K562 (cell line): ENCODE results near the gene S100A4. TPM values are rescaled to one million over a fixed set of nuclear protein-coding genes. Genes with fewer than 3 reads are reported as not detected.

ENCODE experiments used
- ARID2 ChIP-seq: fragments of 450-650 bp; IDR thresholded peaks from 2 replicates; pipeline ENCODE4 v1.6.1; 2017; ENCODE audit warnings: antibody characterized with exemption, mild to moderate bottlenecking
- FOXA3 ChIP-seq, 2 experiments: fragments of 450-650 bp in 1 of 2; sonication (generic) in 1 of 2; formaldehyde crosslinking; IDR thresholded peaks in 1 of 2; conservative IDR thresholded peaks in 1 of 2; 2 replicates each; pipeline versions ENCODE4 v1.4.0 to v1.8.0; 2020 to 2022; ENCODE audit warnings: mild to moderate bottlenecking in 2 of 2, missing genetic modification reagents in 1 of 2
- HNRNPK ChIP-seq: fragments of 200-400 bp; formaldehyde crosslinking; IDR thresholded peaks from one replicate; pipeline ENCODE4 v1.6.1; 2018; ENCODE audit warnings: mild to moderate bottlenecking, low read depth, low read length; ENCODE audit not compliant: poor library complexity, severe bottlenecking
- KDM1A ChIP-seq, 2 experiments: fragments of 450-650 bp; IDR thresholded peaks; 2 replicates each; pipeline ENCODE4 v1.6.1; 2016; ENCODE audit warnings: mild to moderate bottlenecking in 2 of 2
- KDM5B ChIP-seq: fragments of 200-600 bp; sonication (generic); IDR thresholded peaks from 2 replicates; pipeline ENCODE4 v1.6.1; 2012; ENCODE audit warnings: low read depth, mild to moderate bottlenecking, moderate library complexity, low read length, control low read depth, inconsistent platforms; ENCODE audit not compliant: insufficient replicate concordance
- NFE2L1 ChIP-seq: fragments of 450-650 bp; IDR thresholded peaks from 2 replicates; pipeline ENCODE4 v1.6.1; 2016; ENCODE audit warnings: missing genetic modification characterization, low read depth, mild to moderate bottlenecking, missing compliant biosample characterization, moderate library complexity, borderline replicate concordance
- NR2C1 ChIP-seq, 2 experiments: fragments of 450-650 bp; IDR thresholded peaks; 2 replicates each; pipeline ENCODE4 v1.6.1; 2017; ENCODE audit warnings: mild to moderate bottlenecking in 2 of 2, antibody characterized with exemption in 1 of 2, inconsistent platforms in 1 of 2, missing compliant biosample characterization in 1 of 2, missing genetic modification characterization in 1 of 2
- POLR2AphosphoS2 ChIP-seq: IDR thresholded peaks from 2 replicates; pipeline ENCODE4 v1.6.1; 2012; ENCODE audit warnings: low read length, improper control_type of control experiment
- SETDB1 ChIP-seq: IDR thresholded peaks from one replicate; pipeline ENCODE4 v1.6.1; 2012; ENCODE audit warnings: low read length, control low read depth, inconsistent platforms
- SMAD3 ChIP-seq: fragments of 450-650 bp; formaldehyde crosslinking; conservative IDR thresholded peaks from 2 replicates; pipeline ENCODE4 v1.4.0; 2020; ENCODE audit warnings: mild to moderate bottlenecking
- SMARCA4 ChIP-seq: fragments of 450-650 bp; IDR thresholded peaks from 2 replicates; pipeline ENCODE4 v1.6.1; 2016
- SNIP1 ChIP-seq: fragments of 450-650 bp; IDR thresholded peaks from 2 replicates; pipeline ENCODE4 v1.7.1; 2017; ENCODE audit warnings: low read depth, mild to moderate bottlenecking
- TEAD2 ChIP-seq: fragments of 450-650 bp; IDR thresholded peaks from 2 replicates; pipeline ENCODE4 v1.6.1; 2016; ENCODE audit warnings: missing genetic modification characterization, control low read depth, missing compliant biosample characterization
- ZNF551 ChIP-seq: fragments of 250-450 bp; sonication (Bioruptor Pico); IDR thresholded peaks from 2 replicates; pipeline ENCODE4 v1.5.0; 2021; ENCODE audit warnings: mild to moderate bottlenecking, moderate library complexity
- polyA plus RNA-seq, 8 experiments: library from polyadenylated mRNA; depleted of rRNA in 4 of 8; stranded (reverse) in 5 of 8; unstranded in 3 of 8; fragments of >200 nt; fragmentation: Nextera tagmentation in 2 of 8; fragmentation: Illumina TruSeq in 1 of 8; extraction: Ambion mirVana in 2 of 8; extraction: Trizol in 1 of 8; gene quantifications; 2 replicates each; pipeline versions ENCODE4 v1.2.1 to v1.2.3, GENCODE V29; 2011 to 2014; ENCODE audit warnings: inconsistent platforms in 1 of 8, missing spikeins in 1 of 8
- total RNA-seq, 7 experiments: library from RNA; depleted of rRNA in 6 of 7; stranded (reverse); fragments of >200 nt in 6 of 7; fragmentation: Illumina TruSeq in 2 of 7; extraction: Trizol in 2 of 7; gene quantifications; 2 replicates each; pipeline versions ENCODE4 v1.2.1 to v1.2.3, GENCODE V29; 2011 to 2021; ENCODE audit warnings: low replicate concordance in 1 of 7
- TF ChIP-seq, protein P1 (sequence below): fragments of 450-650 bp; formaldehyde crosslinking; IDR thresholded peaks from 2 replicates; pipeline ENCODE4 v1.4.0; 2022; ENCODE audit warnings: missing genetic modification characterization
- TF ChIP-seq, protein P2 (sequence below), 2 experiments: fragments of 450-650 bp; IDR thresholded peaks; 2 replicates each; pipeline ENCODE4 v1.6.1; 2018; ENCODE audit warnings: mild to moderate bottlenecking in 2 of 2, low read depth in 1 of 2; ENCODE audit not compliant: partially characterized antibody in 2 of 2
- TF ChIP-seq, protein P3 (sequence below), 2 experiments: fragments of 250-450 bp in 1 of 2; fragments of 450-650 bp in 1 of 2; sonication (Bioruptor Pico) in 1 of 2; IDR thresholded peaks; 2 replicates each; pipeline versions ENCODE4 v1.6.1 to v1.8.0; 2016 to 2021; ENCODE audit warnings: mild to moderate bottlenecking in 2 of 2, moderate library complexity in 2 of 2, missing compliant biosample characterization in 1 of 2, missing genetic modification characterization in 1 of 2
- TF ChIP-seq, protein P4 (sequence below): sonication (generic); formaldehyde crosslinking; IDR thresholded peaks from 2 replicates; pipeline ENCODE4 v1.9.0; 2022; ENCODE audit warnings: mild to moderate bottlenecking, missing genetic modification reagents
- TF ChIP-seq, protein P5 (sequence below): sonication (generic); formaldehyde crosslinking; IDR thresholded peaks from 2 replicates; pipeline ENCODE4 v1.8.0; 2022; ENCODE audit warnings: missing genetic modification reagents, mild to moderate bottlenecking, borderline replicate concordance

Gene S100A4
- total and polyA plus RNA-seq, 9 of the 15 experiments (the other 6 are each of a cell fraction or from before 2014, with no cell fraction given): 3.7 to 20.1 (median 11.2) TPM

DNA sequence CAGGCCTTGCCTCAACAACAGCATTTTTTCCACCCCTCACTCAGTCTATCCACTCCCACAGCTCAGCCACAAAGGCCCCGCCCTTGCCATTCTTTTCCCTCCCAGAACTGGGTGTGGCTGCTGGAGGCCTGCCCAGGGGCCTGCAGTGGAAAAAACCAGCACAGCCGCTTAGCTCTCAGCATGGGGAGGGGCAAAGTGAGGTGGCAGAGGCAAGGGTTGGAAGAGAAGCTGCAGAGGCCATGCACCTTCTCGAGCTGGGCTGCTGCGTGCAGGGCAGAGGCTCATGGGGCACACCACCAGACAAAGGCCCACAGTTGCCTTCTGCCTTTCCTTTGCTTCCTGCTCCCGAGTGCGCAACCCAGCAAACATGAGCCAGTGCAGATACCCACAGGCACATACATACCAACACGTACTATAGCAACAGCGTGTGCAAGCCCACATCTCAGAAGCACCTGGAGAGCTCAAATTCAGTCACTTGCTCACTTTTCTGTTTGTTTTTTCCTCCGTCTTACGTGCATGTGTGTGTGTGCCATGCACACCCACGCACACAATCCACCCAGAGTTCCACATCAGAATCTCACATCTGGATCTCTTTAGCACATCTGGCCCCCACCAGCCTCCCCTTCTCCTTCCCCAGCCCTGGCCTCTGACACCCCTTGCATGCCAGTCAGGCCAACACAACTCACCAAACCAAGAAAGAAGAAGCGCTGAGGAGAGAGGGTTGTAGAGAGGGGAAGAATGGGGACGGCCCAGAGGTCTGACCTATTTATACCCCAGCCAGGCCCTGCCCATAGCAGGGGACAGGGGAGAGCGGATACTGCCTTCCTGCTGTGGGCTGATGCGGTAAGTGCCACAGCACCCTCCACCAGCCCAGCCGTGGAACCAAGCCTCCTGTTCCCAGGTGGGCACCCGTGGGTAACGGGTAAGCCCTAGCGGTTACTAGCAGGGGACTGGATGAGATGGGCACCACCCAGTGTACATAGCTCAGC is at the start of gene S100A4 (continued):
- TF ChIP-seq SMAD3 (no peak), NR2C1 (IDR thresholded peaks at IDR 0.05) (no peak), NR2C1 (tag; IDR thresholded peaks at IDR 0.05) (no peak), SETDB1 (no peak), TEAD2 (tag) (no peak), ZNF551 (no peak), KDM5B (peak; percentile 44), HNRNPK (no peak), KDM1A (IDR thresholded peaks at IDR 0.05) (no peak), FOXA3 (CRISPR knock-in tag; conservative IDR thresholded peaks at IDR 0.05 in 1 of 2, IDR thresholded peaks at IDR 0.05 in 1 of 2) (no peak), NFE2L1 (no peak), SMARCA4 (no peak; the same call in 1 of the 2 replicates), SNIP1 (no peak), ARID2 (no peak), POLR2AphosphoS2 (no peak)
- TF ChIP-seq, protein P1, sequence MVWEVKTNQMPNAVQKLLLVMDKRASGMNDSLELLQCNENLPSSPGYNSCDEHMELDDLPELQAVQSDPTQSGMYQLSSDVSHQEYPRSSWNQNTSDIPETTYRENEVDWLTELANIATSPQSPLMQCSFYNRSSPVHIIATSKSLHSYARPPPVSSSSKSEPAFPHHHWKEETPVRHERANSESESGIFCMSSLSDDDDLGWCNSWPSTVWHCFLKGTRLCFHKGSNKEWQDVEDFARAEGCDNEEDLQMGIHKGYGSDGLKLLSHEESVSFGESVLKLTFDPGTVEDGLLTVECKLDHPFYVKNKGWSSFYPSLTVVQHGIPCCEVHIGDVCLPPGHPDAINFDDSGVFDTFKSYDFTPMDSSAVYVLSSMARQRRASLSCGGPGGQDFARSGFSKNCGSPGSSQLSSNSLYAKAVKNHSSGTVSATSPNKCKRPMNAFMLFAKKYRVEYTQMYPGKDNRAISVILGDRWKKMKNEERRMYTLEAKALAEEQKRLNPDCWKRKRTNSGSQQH (CRISPR knock-in tag): 0 out of 2 replicates have a peak, but pooled peaks have one; percentile 47
- TF ChIP-seq, protein P2, sequence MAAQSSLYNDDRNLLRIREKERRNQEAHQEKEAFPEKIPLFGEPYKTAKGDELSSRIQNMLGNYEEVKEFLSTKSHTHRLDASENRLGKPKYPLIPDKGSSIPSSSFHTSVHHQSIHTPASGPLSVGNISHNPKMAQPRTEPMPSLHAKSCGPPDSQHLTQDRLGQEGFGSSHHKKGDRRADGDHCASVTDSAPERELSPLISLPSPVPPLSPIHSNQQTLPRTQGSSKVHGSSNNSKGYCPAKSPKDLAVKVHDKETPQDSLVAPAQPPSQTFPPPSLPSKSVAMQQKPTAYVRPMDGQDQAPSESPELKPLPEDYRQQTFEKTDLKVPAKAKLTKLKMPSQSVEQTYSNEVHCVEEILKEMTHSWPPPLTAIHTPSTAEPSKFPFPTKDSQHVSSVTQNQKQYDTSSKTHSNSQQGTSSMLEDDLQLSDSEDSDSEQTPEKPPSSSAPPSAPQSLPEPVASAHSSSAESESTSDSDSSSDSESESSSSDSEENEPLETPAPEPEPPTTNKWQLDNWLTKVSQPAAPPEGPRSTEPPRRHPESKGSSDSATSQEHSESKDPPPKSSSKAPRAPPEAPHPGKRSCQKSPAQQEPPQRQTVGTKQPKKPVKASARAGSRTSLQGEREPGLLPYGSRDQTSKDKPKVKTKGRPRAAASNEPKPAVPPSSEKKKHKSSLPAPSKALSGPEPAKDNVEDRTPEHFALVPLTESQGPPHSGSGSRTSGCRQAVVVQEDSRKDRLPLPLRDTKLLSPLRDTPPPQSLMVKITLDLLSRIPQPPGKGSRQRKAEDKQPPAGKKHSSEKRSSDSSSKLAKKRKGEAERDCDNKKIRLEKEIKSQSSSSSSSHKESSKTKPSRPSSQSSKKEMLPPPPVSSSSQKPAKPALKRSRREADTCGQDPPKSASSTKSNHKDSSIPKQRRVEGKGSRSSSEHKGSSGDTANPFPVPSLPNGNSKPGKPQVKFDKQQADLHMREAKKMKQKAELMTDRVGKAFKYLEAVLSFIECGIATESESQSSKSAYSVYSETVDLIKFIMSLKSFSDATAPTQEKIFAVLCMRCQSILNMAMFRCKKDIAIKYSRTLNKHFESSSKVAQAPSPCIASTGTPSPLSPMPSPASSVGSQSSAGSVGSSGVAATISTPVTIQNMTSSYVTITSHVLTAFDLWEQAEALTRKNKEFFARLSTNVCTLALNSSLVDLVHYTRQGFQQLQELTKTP (IDR thresholded peaks at IDR 0.05; ENCODE audit: low read depth in 1 of 2, partially characterized antibody in 2 of 2): no peak
- TF ChIP-seq, protein P3, sequence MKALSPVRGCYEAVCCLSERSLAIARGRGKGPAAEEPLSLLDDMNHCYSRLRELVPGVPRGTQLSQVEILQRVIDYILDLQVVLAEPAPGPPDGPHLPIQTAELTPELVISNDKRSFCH (CRISPR knock-in tag; IDR thresholded peaks at IDR 0.05): no peak
- TF ChIP-seq, protein P3 (tag; IDR thresholded peaks at IDR 0.05): no peak
- TF ChIP-seq, protein P4, sequence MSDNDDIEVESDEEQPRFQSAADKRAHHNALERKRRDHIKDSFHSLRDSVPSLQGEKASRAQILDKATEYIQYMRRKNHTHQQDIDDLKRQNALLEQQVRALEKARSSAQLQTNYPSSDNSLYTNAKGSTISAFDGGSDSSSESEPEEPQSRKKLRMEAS (CRISPR knock-in tag): no peak
- TF ChIP-seq, protein P5, sequence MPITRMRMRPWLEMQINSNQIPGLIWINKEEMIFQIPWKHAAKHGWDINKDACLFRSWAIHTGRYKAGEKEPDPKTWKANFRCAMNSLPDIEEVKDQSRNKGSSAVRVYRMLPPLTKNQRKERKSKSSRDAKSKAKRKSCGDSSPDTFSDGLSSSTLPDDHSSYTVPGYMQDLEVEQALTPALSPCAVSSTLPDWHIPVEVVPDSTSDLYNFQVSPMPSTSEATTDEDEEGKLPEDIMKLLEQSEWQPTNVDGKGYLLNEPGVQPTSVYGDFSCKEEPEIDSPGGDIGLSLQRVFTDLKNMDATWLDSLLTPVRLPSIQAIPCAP (CRISPR knock-in tag): no peak
